ENCODE measurements around the gene OR7C1.

DNA sequence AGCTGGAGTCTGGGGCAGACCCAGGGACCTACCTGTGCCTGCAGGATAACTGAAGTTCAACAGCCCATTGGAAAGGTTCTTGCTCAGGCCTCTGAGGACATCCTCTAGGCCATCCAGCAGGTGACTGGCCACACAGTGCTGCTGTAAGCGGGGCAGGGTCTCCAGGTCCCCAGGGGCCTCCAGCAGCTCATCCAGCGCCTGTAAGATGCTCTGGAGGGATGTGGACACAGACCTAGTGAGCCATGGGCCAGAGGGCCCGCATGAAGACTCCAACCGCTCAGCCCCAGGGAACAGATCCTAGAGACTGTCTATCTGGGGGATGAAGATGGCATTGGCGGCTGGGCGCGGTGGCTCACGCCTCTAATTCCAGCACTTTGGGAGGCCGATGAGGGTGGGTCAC lies 70.6 kb downstream of the OR7C1 start:
- TF ChIP-seq, protein P1, sequence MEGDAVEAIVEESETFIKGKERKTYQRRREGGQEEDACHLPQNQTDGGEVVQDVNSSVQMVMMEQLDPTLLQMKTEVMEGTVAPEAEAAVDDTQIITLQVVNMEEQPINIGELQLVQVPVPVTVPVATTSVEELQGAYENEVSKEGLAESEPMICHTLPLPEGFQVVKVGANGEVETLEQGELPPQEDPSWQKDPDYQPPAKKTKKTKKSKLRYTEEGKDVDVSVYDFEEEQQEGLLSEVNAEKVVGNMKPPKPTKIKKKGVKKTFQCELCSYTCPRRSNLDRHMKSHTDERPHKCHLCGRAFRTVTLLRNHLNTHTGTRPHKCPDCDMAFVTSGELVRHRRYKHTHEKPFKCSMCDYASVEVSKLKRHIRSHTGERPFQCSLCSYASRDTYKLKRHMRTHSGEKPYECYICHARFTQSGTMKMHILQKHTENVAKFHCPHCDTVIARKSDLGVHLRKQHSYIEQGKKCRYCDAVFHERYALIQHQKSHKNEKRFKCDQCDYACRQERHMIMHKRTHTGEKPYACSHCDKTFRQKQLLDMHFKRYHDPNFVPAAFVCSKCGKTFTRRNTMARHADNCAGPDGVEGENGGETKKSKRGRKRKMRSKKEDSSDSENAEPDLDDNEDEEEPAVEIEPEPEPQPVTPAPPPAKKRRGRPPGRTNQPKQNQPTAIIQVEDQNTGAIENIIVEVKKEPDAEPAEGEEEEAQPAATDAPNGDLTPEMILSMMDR (IDR thresholded peaks at IDR 0.05), result no peak
- TF ChIP-seq POLR2A (IDR thresholded peaks at IDR 0.05) (no peak), POLR2AphosphoS5 (IDR thresholded peaks at IDR 0.05) (no peak)

Data from prostate gland (tissue), 2 donors.